T follicular helper cell (primary cell): ENCODE results near the gene DLG3.
"Not testable (repeated sequence)": the region's sequence is repeated elsewhere in the genome, so short reads cannot be mapped to it uniquely, and the experiment has no call there.

Source experiments
- DNase-seq: peaks from one replicate; pipeline ENCODE4 v3.0.0-alpha.2; 2020; ENCODE audit warnings: low read depth

DLG3 gene

GRCh38 chrX:70476934-70477733, 32.5 kb downstream of the DLG3 start:
- DNase-seq: no peak

- DNase-seq: no peak
Measured at GRCh38 chrX:70477734-70478075, 33.1 kb downstream of the DLG3 start.

GRCh38 chrX:70478526-70479245, 34.1 kb downstream of the DLG3 start:
- DNase-seq: no peak

DNA sequence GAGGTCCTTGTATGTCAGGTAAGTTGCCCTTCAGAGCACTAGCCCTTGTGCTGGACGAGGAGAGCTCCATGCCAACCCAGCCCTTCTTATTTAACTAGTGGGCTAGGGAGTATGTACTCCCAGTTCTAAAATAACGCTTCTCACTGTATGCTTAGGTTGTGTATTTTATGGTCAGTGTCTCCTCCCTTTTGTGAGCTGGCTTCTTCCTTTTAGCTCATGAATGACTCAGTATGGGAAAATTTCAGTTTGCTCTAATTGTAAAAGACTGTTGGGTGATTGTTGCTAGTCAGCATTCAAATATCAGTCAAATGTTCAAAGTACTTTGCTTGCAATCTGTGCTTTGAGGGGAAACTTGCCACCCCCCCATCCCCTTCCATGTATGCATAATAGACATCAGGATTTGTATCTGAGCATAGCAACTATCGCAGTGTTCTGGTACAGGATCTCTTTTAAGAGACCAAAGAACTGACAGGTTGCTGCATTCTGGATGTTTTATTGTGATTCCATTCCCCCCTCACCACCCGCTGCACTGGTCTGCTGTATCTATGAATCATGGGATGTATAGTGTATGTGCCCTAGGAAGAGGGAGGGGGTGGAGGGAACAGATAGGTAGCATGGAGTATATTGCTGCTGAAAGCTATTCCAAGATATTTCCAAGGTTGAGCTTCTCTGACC, 34.7 kb downstream of the DLG3 start:
- no peak for DNase-seq

GRCh38 chrX:70479922-70480659, 35.5 kb downstream of the DLG3 start:
- no peak for DNase-seq

- no peak for DNase-seq
Measured at GRCh38 chrX:70480660-70481018, 36.0 kb downstream of the DLG3 start.

- DNase-seq: no peak
Measured at GRCh38 chrX:70481471-70482270, 37.0 kb downstream of the DLG3 start.

DNA sequence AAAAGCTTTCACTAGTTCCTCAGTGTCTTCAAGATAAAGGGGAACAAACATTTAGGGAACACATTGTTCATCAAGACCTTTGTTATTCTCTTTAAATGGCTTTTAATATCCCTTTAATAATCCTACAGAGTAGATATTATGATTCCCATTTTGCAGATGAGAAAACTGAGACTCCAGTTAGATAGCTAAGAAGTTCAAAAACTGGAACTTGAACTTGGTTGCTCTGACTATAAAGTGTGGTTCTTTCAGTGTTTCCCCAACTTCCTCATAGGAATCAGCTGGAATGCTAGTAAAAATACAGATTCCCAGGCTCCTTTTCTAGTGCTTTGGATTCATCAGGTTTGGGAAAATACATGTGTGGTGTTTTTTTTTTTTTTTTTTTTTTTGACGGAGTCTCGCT, 37.7 kb downstream of the DLG3 start:
- no peak for DNase-seq

DNA sequence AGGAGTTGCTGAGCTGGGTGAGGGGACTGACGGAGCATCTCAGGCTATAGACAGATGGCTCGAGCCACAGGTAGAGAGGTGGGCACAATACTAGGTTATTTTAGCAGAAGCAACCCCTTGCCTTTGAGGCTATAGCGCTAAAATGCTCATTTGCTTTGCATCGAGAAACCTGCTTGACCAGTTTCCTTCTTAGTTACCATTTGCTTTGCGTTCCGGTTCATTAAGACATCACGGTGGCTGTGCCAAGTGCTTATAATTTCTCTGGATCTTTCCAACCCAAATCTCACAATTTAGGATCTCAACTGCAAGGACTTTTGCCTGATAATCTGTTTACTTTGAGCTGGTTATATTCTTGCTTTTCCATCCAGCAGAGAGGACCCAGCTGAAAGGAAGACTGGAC, 40.8 kb downstream of the DLG3 start:
- DNase-seq: no peak

DNA sequence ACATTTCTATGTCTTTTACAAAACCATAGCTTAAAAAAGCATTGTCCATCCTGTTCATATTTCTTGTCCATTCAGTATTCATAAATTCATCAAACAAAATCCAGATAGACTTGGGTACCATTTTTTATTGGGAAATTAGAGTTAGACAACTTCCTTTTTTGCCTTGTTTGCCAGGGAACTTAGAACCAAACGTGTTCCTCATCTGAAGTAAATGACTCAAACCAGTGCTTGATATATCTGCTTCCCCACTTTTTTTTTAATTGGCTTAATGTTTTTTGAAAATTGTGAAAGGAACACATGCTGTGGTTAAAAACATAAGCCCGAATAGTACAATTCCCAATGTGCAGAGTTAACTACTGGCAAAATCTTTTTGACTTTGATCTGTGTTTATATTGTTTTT, 44.2 kb downstream of the DLG3 start:
- no peak for DNase-seq

DNA sequence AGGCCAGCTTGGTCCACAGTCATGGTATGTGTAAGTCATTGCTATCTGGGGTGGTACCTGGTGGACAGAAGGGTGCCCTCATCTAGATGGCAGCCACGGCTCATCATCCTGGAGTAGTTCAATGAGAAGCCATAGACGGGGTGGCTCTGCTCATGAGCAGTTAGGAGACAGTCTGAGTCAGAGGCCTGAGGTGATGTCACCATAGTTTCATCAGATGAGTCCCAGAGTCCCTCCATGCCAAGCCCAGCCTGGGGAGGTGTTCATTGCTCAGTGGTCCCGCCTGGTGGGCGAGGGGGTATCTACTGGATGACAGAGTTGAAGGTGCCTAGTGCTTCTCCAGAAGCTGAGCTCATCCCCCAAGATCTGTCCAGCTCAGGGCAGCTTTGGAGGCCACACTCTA, 49.8 kb downstream of the DLG3 start:
- DNase-seq: no peak

DNA sequence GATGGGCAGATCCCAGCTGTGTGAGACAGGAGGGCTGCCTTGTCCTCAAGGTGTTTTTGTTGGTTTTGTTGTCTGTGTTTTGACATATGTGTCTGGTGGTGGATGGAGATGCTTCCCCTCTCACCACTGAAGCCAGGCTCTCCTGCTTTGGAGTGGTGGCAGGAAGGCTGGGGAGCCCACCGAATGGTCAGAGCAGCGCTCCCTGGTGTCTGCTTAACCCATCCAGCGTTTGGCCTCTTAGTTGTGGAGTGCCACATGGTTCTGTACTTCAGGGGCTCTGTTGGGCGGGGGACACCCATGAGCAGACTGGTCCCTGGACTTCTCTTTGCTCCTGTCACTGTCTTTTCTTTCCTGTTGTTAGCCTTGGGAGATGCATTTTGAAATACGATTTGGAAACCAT, 51.9 kb downstream of the DLG3 start:
- DNase-seq: no peak

DNA sequence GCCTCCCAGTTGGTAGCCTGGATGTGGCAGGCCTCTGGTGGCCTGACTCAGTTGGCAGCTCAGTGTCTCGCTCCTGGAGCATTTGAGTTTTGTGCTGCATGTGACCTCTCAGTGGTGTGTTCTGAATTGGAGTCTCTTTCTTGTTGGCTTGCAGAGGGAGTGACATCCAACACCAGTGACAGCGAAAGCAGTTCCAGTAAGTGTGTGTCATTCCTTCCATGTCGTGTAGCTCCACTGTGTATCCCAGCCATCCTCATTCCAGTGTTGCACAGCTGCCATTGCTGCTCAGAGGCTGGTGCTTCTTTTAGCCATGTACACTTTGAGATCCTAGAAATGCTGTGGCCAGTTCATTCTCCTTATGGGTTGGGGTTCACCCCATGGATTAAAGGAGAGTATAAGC, 52.4 kb downstream of the DLG3 start:
- DNase-seq: no peak

DNA sequence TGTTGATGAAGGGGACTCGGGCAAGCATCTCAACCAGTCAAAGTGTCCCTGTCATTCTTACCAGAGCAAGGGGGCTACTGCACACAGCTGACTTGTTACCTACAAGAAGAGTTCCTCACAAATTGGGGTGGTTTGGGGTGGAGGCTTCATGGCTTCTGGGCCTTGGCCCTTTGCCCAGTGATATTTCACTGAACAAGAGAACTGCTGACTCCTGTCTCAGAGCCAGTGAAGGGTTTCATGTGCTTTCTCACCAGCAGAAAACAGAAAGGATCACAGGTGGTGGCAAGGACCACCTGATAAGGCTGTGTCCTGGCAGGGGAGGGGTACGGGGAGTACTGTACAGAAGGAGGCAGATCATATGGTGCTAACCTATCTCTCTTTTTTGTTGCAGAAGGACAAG, 53.5 kb downstream of the DLG3 start:
- no peak for DNase-seq

DNA sequence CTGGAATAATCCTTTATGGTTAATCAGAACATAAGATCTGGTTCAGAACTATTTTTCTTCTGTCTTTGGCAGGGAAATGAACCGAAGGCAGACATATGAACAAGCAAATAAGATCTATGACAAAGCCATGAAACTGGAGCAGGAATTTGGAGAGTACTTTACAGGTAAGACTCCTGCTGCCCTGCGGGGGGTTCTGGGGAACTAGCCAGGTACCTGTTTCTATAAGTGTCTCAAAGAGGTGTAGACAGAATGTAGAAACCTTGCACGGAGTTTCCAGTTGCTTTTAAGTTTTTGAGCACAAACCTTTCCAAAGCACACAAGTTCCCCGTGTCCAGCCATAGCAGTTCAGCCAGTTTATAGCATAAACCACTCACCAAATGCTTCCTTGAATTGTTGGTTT, 56.2 kb downstream of the DLG3 start:
- DNase-seq: no peak

DNA sequence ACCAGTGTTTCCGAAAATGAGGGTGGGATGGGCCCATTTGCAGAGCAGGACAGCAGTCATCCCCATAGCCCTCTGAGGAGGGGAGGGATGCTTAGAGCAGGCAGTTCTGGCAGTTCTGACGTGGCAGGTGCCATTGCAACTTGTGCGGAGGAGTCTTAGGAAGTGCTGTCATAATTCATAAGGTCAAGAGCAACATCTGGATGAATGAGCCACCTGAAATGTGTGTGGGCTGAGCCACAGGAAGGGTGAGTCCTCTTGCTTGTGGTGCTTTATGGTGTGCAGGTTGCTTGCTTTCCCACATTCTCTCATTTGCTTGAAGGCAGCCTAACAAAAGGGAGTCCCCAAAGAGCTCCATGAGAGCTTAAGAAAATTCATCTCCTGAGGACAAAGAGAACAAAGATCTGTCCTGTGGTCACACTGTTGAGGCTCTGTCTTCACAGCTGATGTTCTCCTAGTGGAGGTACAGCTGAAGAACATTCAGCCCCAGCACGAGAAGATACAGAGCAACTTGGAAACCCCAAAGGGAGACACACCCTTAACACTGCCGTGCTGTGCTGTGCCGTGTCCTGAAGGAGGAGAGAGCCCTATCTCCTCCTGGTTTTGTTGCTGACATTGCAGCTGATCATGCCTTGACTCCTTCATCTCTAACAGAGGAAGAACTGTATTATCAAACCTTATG, 60.3 kb downstream of the DLG3 start:
- no peak for DNase-seq

- DNase-seq: no peak
Measured at GRCh38 chrX:70505451-70505841, 60.8 kb downstream of the DLG3 start.

- DNase-seq: no peak
Measured at GRCh38 chrX:70508296-70508911, 63.8 kb downstream of the DLG3 start.

GRCh38 chrX:70509078-70509477, 64.4 kb downstream of the DLG3 start:
- DNase-seq: no peak

DNA sequence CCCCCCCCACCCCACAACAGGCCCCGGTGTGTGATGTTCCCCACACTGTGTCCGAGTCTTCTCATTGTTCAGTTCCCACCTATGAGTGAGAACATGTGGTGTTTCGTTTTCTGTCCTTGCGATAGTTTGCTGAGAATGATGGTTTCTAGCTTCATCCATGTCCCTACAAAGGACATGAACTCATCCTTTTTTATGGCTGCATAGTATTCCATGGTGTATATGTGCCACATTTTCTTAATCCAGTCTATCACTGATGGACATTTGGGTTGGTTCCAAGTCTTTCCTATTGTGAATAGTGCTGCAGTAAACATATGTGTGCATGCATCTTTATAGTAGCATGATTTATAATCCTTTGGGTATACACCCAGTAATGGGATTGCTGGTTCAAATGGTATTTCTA, 70.6 kb downstream of the DLG3 start:
- DNase-seq: not testable (repeated sequence)

GRCh38 chrX:70515692-70516091, 71.1 kb downstream of the DLG3 start:
- DNase-seq: not testable (repeated sequence)
